Endothelial cell of umbilical vein (primary cell): ENCODE data around the gene CYP4F3. TPM values are rescaled to one million over a fixed set of nuclear protein-coding genes. Genes with fewer than 3 reads are reported as not detected.

ENCODE experiments used
- BruUV-seq: library from RNA; stranded (reverse); fragments of 400-500 nt; replicated peaks from 2 replicates; lab custom pipeline; 2021; lab: Mats Ljungman, UMichigan
- CTCF ChIA-PET: fragments of 300-600, 350-600 bp; sonication (Branson Sonifier 250); formaldehyde crosslinking; loops from one replicate; lab custom pipeline; 2021; ENCODE audit warnings: antibody characterized with exemption, inconsistent platforms; lab: Charles Lee
- POLR2A ChIA-PET: fragments of 300-600, 350-600 bp; sonication (Branson Sonifier 250); formaldehyde crosslinking; loops from one replicate; lab custom pipeline; 2021; ENCODE audit warnings: antibody characterized with exemption, inconsistent platforms; lab: Charles Lee
- DNase-seq: peaks from one replicate; pipeline ENCODE4 v3.0.0-alpha.2; 2011; ENCODE audit warnings: low read depth, low spot score
- FAIRE-seq: peaks from 2 replicates; lab custom pipeline; 2011; peaks lifted over from hg19 to GRCh38; lab: Jason Lieb, UNC
- H2AFZ ChIP-seq: 2 replicates; pipeline ENCODE4 v1.6.0; 2012; ENCODE audit warnings: low read depth, low read length, control low read depth, inconsistent platforms
- H3K27ac ChIP-seq: 2 replicates; pipeline ENCODE4 v1.5.1; 2011; ENCODE audit warnings: low read depth, mild to moderate bottlenecking, control low read depth, low read length, moderate library complexity; ENCODE audit not compliant: insufficient read depth
- H3K27me3 ChIP-seq, 2 experiments: 2 replicates each; pipeline versions ENCODE4 v1.6.0 to v1.6.1; 2011; ENCODE audit warnings: low read length in 2 of 2, mixed read lengths in 1 of 2; ENCODE audit not compliant: control insufficient read depth in 2 of 2, insufficient read depth in 2 of 2
- H3K36me3 ChIP-seq, 2 experiments: 2 replicates in 1 of 2; 3 replicates in 1 of 2; pipeline ENCODE4 v1.5.1; 2011; ENCODE audit warnings: low read length in 2 of 2, mild to moderate bottlenecking in 1 of 2, moderate library complexity in 1 of 2; ENCODE audit not compliant: control insufficient read depth in 2 of 2, insufficient read depth in 2 of 2; ENCODE audit errors: extremely low read depth in 1 of 2
- H3K4me1 ChIP-seq: 3 replicates; pipeline ENCODE4 v1.5.1; 2011; ENCODE audit warnings: mild to moderate bottlenecking, low read length; ENCODE audit not compliant: control insufficient read depth, insufficient read depth; ENCODE audit errors: extremely low read depth
- H3K4me2 ChIP-seq: 2 replicates; pipeline ENCODE4 v1.6.1; 2011; ENCODE audit warnings: low read length, control low read depth, mixed read lengths; ENCODE audit not compliant: insufficient read depth
- H3K4me3 ChIP-seq, 3 experiments: fragments of 200-600 bp in 1 of 3; sonication (generic), shearing (Covaris generic) in 1 of 3; replicated peaks in 1 of 3; 2 replicates each; pipeline ENCODE4 v1.5.1; 2011 to 2016; ENCODE audit warnings: control low read depth in 3 of 3, low read length in 3 of 3, mild to moderate bottlenecking in 2 of 3, inconsistent platforms in 1 of 3, low read depth in 1 of 3, moderate library complexity in 1 of 3; ENCODE audit not compliant: insufficient read depth in 1 of 3
- H3K79me2 ChIP-seq: 2 replicates; pipeline ENCODE4 v1.6.0; 2012; ENCODE audit warnings: low read length, inconsistent platforms; ENCODE audit not compliant: control insufficient read depth, insufficient read depth
- H3K9ac ChIP-seq: replicated peaks from 2 replicates; pipeline ENCODE3; 2011; ENCODE audit warnings: low read length, control low read depth; ENCODE audit not compliant: insufficient read depth; ENCODE audit errors: extremely low read depth
- H3K9me1 ChIP-seq: replicated peaks from 3 replicates; pipeline ENCODE4 v1.6.0; 2011; ENCODE audit warnings: mild to moderate bottlenecking, low read length; ENCODE audit not compliant: control insufficient read depth, insufficient read depth; ENCODE audit errors: extremely low read depth
- H3K9me3 ChIP-seq: replicated peaks from 2 replicates; pipeline ENCODE4 v1.5.1; 2012; ENCODE audit warnings: low read length, inconsistent platforms; ENCODE audit not compliant: control insufficient read depth, insufficient read depth
- H4K20me1 ChIP-seq: replicated peaks from 2 replicates; pipeline ENCODE3; 2011; ENCODE audit warnings: mild to moderate bottlenecking, low read length; ENCODE audit not compliant: control insufficient read depth, insufficient read depth; ENCODE audit errors: extremely low read depth
- EZH2 ChIP-seq: IDR thresholded peaks from 2 replicates; pipeline ENCODE4 v1.6.1; 2012; ENCODE audit warnings: borderline replicate concordance, low read depth, mild to moderate bottlenecking, moderate library complexity, low read length, inconsistent platforms; ENCODE audit not compliant: severe bottlenecking
- FOS ChIP-seq: IDR thresholded peaks from 2 replicates; pipeline ENCODE4 v1.6.1; 2011; ENCODE audit warnings: mild to moderate bottlenecking, low read length, moderate library complexity, borderline replicate concordance; ENCODE audit not compliant: insufficient read depth
- GATA2 ChIP-seq: IDR thresholded peaks from 2 replicates; pipeline ENCODE4 v1.7.0; 2011; ENCODE audit warnings: low read depth, mild to moderate bottlenecking, moderate library complexity, mixed read lengths, low read length; ENCODE audit not compliant: insufficient read length, insufficient read depth
- JUN ChIP-seq: IDR thresholded peaks from 2 replicates; pipeline ENCODE4 v1.6.1; 2011; ENCODE audit warnings: borderline replicate concordance, low read depth; ENCODE audit not compliant: insufficient read length, insufficient read depth
- MYC ChIP-seq: IDR thresholded peaks from one replicate; pipeline ENCODE4 v1.6.1; 2011; ENCODE audit warnings: mild to moderate bottlenecking, low read depth, low read length
- POLR2A ChIP-seq: IDR thresholded peaks from 2 replicates; pipeline ENCODE4 v1.6.1; 2012; ENCODE audit warnings: low read depth, mild to moderate bottlenecking, control low read depth, low read length
- POLR2AphosphoS5 ChIP-seq: IDR thresholded peaks from 2 replicates; pipeline ENCODE4 v1.6.1; 2012; ENCODE audit warnings: low read depth, mild to moderate bottlenecking, control low read depth, low read length, moderate library complexity; ENCODE audit not compliant: insufficient read depth
- dilution Hi-C: fragments of 300-500 bp; cut with MboI; formaldehyde crosslinking; loops from one replicate; pipeline ENCODE4 v1.15.0; 2019; ENCODE audit warnings: low sequenced_read_pairs; ENCODE audit not compliant: extremely low pct_ligation_motif_present
- intact Hi-C: fragments of 100-400 bp; cut with micrococcal nuclease; formaldehyde crosslinking; loops from one replicate; pipeline ENCODE4 v1.10.0; 2022
- polyA plus RNA-seq, 4 experiments: library from polyadenylated mRNA; depleted of rRNA in 3 of 4; stranded (reverse) in 3 of 4; unstranded in 1 of 4; fragments of >200 nt; gene quantifications; 2 replicates each; pipeline versions ENCODE4 v1.2.1 to v1.2.3, GENCODE V29; 2011 to 2012; ENCODE audit warnings: missing spikeins in 1 of 4
- total RNA-seq: library from RNA; stranded (reverse); gene quantifications from 2 replicates; pipeline ENCODE4 v1.2.3, GENCODE V29; 2021
- TF ChIP-seq, protein P1 (sequence below), 2 donors: IDR thresholded peaks; 1 replicate in 1 of 2; 2 replicates in 1 of 2; pipeline ENCODE4 v1.5.1; 2011; ENCODE audit warnings: low read length in 2 of 2, mild to moderate bottlenecking in 2 of 2, moderate library complexity in 2 of 2, control low read depth in 1 of 2, inconsistent platforms in 1 of 2, low read depth in 1 of 2; ENCODE audit not compliant: insufficient read depth in 1 of 2; ENCODE audit errors: extremely low read depth in 1 of 2
- TF ChIP-seq, protein P2 (sequence below): IDR thresholded peaks from 2 replicates; pipeline ENCODE4 v1.6.1; 2011; ENCODE audit not compliant: insufficient read depth, insufficient read length

The CYP4F3 gene
- total and polyA plus RNA-seq, 2 donors (not counting 3 experiments of a cell fraction or from before 2014, with no cell fraction given), result not detected

DNA sequence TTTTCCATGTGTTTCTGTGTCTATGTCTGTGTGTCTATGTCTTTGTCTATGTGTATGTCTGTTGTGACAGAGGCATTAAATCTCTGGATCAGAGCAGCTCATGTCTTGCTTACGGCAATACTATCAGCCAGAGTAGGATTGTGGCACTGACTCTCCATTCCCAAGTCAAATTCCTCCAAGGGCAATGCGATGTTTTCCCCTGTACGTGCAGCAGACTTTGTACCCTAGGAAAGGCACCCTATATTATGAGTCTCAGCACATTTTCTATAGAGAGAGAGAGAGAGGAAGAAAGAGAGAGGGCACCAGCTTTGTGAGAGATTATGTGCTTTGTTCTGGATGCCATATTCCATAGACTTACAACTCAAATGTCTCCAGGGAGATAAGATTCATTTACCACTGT, 11.1 kb downstream of the CYP4F3 start:
- Histone ChIP-seq H3K9me3 (no peaks in the 10 kb centered on the region), H3K36me3 (no peaks in the 10 kb centered on the region), H3K9ac (no peak overlapping the region), H3K9me1 (no peaks in the 10 kb centered on the region), H3K4me1 (no peaks in the 10 kb centered on the region), H3K79me2 (no peaks in the 10 kb centered on the region), H2AFZ (no peak overlapping the region), H3K4me3 (no peak overlapping the region), H3K27me3 (no peaks in the 10 kb centered on the region), H4K20me1 (no peaks in the 10 kb centered on the region), H3K27ac (no peak overlapping the region), H3K4me2 (no peak overlapping the region)
- TF ChIP-seq MYC, result no peak
- TF ChIP-seq POLR2A, result no peak
- DNase-seq, result no peak
- dilution Hi-C loops (no loop called here), intact Hi-C loops (no loop called here)
- CTCF ChIA-PET, result interaction anchor here (0.7 kb wide), 1 partner anchor 22 kb away, joined by 3 read pairs; no protein-coding TSS in a partner anchor
- FAIRE-seq, result no peak
- no TSS peak for BruUV-seq
- POLR2A ChIA-PET, result no interaction called here

DNA sequence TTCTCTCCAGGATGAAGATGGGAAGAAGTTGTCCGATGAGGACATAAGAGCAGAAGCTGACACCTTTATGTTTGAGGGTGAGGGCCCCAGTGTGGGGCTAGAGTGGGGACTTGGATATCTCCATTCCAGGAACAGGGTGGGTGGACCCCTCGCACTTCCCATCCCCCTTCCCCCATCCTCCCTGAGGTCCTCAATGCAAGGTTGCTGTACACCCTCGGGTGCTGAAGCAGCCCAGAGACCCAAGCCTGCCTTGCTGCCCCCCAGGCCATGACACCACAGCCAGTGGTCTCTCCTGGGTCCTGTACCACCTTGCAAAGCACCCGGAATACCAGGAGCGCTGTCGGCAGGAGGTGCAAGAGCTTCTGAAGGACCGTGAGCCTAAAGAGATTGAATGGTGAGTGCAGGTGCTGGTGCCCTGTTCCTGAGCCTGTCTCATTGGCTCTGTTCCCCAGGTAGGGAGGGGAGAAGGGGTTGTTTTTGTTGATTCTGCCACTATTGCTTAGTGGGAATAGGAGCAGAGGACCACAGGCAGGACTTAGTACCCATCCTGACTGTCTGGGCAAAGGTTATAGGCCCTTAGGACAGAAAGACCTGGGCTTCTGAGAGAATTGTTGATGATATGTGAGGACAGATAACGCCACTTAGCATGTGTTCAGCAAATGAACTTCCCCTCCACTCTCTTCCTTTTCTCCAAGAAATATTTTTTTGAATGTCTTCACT, 12.0 kb downstream of the CYP4F3 start:
- BruUV-seq, result no TSS peak
- no peaks in the 10 kb centered on the region for H3K79me2 ChIP-seq
- ChIA-PET POLR2A (no interaction called here), CTCF (no interaction called here)
- H3K9me1 ChIP-seq, result no peaks in the 10 kb centered on the region
- TF ChIP-seq POLR2AphosphoS5 (no peak), POLR2A (no peak), GATA2 (no peak), EZH2 (no peak), FOS (no peak), JUN (no peak), MYC (no peak)
- TF ChIP-seq, protein P1, sequence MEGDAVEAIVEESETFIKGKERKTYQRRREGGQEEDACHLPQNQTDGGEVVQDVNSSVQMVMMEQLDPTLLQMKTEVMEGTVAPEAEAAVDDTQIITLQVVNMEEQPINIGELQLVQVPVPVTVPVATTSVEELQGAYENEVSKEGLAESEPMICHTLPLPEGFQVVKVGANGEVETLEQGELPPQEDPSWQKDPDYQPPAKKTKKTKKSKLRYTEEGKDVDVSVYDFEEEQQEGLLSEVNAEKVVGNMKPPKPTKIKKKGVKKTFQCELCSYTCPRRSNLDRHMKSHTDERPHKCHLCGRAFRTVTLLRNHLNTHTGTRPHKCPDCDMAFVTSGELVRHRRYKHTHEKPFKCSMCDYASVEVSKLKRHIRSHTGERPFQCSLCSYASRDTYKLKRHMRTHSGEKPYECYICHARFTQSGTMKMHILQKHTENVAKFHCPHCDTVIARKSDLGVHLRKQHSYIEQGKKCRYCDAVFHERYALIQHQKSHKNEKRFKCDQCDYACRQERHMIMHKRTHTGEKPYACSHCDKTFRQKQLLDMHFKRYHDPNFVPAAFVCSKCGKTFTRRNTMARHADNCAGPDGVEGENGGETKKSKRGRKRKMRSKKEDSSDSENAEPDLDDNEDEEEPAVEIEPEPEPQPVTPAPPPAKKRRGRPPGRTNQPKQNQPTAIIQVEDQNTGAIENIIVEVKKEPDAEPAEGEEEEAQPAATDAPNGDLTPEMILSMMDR (IDR thresholded peaks at IDR 0.05; ENCODE audit: extremely low read depth in 1 of 2, insufficient read depth in 1 of 2, low read depth in 1 of 2, low read length in 2 of 2), result no peak
- TF ChIP-seq, protein P2, sequence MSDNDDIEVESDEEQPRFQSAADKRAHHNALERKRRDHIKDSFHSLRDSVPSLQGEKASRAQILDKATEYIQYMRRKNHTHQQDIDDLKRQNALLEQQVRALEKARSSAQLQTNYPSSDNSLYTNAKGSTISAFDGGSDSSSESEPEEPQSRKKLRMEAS, result no peak
- no peaks in the 10 kb centered on the region for H3K36me3 ChIP-seq
- H3K9me3 ChIP-seq, result no peaks in the 10 kb centered on the region
- FAIRE-seq (no peak), DNase-seq (no peak)
- intact Hi-C loops (no loop called here), dilution Hi-C loops (no loop called here)
- H3K27ac ChIP-seq, result no peak overlapping the region
- H3K4me2 ChIP-seq, result no peak overlapping the region
- H4K20me1 ChIP-seq, result no peaks in the 10 kb centered on the region
- H3K4me3 ChIP-seq, result no peak overlapping the region
- H3K9ac ChIP-seq, result no peak overlapping the region
- H3K27me3 ChIP-seq, result no peaks in the 10 kb centered on the region
- H3K4me1 ChIP-seq, result no peaks in the 10 kb centered on the region
- no peak overlapping the region for H2AFZ ChIP-seq
